SKM-1 treated with dmso at 0.1 percent for 144 hours (cell line): ENCODE data around the gene UBE2E2.
"Not testable (repeated sequence)": the region's sequence is repeated elsewhere in the genome, so short reads cannot be mapped to it uniquely, and the experiment has no call there.

Experiments used
- DNase-seq: peaks from one replicate; lab custom pipeline; 2025; ENCODE audit not compliant: unreplicated experiment; lab: John Stamatoyannopoulos, UW

UBE2E2 gene

DNA sequence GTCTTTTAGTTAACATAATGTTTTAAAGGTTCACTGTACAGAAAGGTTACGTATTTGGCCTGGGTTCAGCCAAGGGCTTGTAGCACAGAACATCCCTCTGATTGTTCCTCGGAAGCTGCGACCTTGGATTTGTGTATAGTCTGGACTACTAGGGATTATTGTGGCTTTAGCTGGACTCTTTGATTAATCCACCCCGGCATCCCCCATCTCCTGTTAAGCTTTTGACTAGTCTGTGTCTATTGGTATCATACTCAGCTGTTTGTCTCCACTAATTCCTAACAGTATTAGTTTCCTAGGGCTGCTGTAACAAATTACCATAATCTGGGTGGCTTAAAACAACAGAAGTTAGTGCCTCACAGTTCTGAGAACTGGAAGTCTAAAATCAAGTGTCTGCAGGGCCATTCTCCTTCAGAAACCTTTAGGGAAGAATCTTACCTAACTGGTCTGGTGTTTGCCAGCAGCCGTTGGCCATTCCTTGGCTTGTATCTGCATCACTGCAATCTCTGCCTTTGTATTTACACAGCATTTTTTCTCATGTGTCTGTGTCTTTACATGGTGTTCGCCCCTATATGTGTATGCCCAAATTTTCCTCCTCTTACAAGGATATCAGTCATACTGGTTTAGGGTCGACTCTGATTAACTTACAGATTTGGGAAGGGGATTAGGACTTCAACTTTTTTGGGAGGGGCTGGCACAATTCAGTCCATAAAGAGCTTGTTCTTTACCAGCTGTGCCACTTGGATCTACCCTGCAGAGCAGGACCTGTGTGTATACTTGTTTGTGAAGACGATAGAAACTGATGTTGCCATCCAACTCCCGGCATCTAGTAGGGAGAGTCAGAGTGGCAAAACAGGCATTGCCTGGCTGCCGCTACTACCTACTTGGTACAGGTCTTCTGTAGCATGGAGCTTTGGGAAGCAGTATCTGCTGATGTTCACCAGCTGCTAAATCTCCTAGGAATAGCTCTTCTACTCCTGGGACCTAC is 117.8 kb downstream of the UBE2E2 start:
- no peak for DNase-seq

DNA sequence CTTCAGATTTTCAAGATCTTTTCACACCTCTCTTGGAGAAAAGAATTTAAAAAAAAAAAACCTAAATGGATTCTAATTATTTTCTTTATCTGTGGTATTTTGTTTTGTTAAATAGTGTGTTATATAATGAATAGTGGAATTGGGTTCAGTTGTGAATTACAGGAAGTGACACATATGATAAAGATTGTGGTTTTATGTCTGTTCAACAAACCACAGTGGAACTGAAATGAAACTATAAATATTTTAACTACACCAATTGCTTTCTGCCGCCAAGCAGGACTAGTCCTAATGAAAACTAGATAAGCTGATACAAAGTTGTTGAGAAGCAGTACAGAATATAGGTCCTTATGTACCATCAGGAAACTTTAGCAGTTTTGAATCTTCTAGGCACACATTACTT is 121.6 kb downstream of the UBE2E2 start:
- DNase-seq = no peak

DNA sequence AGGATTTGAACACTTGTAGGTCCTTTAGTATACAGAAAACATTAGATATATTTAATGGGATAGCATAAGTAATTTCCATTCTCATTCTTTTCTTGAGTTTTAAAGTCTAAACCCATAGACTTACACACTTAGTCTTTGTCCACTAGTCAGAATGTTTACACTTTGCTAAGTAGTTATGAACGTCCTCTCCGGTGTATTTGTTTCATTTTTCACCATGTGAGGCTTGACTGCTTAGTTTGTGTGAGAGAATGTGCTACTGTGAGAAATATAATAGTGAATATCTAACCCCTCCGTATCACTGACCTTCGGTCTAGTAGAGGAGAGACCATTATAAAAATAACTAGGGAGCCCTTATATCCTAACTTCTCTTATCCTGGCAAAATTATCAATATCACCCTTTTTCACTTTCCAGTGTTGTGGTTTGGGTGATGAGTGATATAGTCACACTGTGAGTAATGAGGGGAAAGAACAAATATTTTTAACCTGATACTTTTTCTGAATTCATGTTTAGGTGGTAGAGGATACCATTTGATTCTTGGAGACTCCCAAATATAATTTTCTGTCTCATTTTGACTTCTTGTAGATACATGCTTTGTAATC is 122.4 kb downstream of the UBE2E2 start:
- no peak for DNase-seq

DNA sequence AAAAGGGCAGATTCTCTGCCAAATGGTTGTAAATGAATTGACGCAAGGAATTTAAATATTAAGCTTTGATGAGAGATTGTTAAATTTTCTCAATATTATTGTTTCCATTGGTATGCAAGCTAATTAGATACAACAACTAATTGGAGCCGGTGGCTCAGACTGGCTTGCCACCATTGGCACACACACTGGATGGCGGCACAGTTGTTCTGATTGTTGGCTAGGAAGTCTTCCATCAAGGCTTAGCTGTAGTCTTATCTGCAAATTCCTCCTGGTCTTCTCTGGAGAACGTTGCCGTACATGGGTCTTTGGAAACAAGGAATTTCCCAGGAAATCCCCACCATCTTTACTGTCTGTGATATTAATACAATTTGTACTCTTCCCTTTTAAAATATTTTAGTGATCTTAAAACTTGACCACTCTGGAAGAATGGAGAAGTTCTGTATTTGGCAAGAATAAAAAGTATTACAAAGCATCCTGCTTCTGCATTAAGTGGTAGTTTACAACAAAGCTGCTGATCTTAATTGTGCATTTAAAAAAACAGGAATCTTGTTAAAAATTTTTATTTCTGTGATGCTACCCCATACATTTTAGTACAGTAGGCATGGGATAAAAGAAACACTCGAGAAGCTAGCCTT is 126.5 kb downstream of the UBE2E2 start:
- no peak for DNase-seq

DNA sequence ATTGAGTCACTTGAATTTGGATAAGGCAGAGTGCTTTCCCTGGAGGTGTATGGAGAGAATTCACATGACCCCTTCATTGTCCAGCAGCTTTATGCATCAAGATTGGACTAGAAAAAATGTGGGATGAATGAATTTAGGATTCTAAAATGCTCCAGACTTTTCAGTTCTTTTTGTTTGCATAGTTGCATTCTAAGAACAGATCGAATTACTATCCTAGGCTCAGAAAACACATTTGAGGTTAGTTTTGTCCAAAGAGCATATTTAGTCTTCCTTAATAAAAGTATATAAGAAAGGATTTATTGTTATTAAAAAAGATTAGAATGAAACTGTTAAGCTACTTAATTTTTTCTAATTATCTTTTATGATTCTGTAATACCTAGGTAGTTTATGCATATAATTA is 127.4 kb downstream of the UBE2E2 start:
- DNase-seq = no peak

DNA sequence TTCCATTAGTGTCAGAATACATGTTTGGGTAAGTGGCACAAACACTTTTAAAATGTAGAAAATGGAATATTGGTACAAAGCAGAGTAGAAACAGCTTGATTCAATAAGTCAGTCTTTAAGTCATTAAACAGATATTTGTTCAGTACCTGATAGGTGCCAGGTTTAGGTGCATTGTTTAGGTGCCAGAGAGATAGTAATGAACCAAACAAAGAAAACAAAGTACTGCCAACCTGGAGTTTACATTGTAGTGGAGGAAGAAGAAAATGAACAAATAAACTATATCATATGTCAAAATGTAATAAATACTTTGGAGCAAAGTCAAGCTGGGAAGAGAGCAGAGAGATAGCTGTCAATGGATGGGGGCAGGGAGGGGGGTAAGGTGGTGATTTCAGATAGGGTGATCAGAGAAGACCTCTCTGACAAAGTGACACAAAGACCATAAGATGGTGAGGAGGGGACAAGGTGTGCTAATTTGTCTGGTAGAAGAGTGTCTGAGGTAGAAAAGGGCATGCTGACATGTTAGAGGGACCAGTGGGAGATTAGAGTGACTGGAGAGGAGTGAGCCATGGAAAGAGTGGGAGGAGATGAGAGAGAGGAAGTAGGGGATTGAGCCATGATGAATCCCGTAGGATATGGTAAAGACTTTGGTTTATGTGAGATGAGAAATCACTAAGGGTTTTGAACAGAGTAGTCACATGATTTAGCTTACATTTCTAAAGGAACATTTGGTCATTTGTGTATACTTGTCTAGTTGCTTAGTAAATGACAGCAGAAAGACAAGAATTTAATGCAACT is 128.2 kb downstream of the UBE2E2 start:
- DNase-seq = no peak

DNA sequence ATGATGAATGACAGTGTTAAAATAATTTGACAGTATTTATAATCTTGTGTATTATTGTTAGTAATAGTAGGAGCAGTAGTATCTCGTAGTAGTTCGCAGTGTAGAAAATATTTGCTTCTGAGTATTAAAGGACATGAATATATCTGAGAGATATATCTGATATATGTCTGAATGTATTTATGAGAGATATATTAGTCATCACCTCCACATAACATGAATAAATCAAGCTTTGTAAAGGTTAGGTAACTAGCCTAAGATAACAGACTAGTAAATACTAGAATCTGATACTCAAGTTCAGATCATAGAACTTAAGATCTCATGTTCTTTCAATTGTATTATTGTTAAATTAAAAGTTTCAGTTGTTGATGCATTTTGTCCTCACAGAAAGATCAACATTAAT is 130.5 kb downstream of the UBE2E2 start:
- no peak for DNase-seq

DNA sequence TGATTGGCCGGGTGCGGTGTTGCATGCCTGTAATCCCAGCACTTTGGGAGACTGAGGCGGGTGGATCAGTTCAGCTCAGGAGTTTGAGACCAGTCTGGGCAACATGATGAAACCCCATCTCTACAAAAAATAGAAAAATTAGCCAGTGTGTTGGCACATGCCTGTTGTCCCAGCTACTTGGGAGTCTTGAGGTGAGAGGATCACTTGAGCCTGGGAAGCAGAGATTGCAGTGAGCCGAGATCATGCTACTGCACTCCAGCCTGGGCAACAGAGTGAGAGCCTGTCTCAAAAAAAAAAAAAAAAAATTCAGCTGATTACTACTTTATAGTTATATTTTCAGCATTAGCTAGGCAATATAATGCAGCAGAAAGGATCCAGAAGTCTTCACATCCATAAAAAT is 133.7 kb downstream of the UBE2E2 start:
- not testable (repeated sequence) for DNase-seq

DNA sequence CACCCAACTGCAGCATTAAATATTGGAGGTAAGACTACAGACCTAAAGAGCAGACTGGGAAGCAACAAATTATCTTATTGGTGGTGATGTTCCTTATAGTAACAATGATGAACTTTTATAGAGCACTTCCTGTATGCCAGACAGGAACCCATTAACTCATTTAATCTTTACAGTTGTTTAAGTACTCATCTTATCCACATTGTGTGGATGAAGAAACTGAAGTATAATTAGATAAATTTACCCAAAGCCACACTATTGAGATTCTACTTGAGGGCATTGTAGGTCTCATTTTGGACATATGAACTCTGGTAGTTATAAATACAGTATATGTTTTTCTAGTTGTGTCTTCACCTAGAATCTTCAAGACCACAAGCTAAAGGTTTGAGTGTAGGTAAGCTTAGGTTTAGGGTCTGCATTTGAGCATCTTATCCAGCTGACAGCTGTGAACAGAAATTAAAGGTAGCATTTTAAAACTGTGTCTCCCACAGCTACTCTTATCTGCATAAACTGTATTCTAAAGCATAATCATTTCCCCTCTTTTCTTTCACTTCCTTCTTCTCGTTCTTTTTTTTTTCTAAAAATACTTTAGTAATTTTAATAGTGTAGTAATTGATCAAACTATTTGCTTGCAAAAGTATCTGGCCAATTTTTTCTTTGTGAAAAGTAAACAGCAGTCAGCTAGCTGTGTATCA is 138.2 kb downstream of the UBE2E2 start:
- DNase-seq = no peak

DNA sequence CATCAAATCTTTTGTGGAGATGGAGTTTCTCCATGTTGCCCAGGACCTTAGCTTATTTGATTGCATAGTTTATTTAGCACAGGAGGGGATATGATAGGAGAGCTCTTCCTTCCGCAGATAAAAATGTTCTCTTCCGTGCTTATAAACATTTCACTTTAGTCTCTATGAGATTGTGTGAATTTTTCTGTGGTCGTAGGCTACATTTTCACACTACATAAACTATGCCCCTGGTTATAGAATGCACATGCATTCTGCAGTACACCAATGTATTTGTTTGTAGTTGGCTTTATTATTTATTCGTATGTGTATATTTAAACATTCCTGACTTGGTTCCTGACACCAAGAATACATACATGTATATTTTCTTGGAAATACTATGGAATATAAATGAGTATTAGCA is 139.2 kb downstream of the UBE2E2 start:
- DNase-seq = no peak

DNA sequence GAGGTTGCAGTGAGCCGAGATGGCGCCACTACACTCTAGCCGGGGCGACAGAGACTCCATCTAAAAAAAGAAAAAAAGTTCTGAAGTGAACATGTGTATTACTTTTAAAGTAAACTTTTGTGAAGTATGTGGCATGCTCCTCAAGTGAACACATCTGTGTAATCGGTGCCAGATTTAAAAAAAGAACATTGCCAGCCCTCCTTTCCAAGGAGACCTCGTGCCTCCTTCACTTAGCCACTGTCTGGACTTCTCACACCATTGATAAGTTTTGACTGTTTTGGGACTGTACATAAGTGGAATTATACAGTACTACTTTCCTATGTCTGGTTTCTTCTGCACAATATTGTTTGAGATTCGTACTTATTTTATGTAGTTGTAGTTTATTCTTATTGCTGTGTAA is 140.4 kb downstream of the UBE2E2 start:
- no peak for DNase-seq

DNA sequence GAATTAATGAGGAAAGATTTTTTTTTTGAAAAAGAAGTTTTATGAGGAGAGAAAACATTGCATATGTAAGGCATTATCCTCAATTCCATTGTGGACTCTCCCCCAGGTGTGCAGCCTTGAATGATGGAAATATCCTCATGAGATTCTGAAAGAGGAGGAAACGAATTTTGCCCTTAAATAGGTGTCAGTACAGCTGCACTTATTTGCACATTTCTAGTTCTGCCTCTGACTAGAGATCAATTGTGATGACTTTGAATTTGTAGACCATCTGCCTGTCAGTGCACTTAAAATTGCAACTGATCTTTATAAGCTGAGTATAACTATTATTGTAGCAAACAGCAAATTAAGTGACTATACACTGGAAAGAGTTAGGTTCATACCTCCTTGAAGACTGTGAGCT is 141.8 kb downstream of the UBE2E2 start:
- no peak for DNase-seq

DNA sequence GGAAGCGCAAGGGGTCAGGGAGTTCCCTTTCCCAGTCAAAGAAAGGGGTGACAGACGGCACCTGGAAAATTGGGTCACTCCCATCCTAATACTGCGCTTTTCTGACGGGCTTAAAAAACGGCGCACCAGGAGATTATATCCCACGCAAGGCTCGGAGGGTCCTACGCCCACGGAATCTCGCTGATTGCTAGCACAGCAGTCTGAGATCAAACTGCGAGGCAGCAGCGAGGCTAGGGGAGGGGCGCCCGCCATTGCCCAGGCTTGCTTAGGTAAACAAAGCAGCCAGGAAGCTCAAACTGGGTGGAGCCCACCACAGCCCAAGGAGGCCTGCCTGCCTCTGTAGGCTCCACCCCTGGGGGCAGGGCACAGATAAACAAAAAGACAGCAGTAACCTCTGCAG is 146.3 kb downstream of the UBE2E2 start:
- not testable (repeated sequence) for DNase-seq

DNA sequence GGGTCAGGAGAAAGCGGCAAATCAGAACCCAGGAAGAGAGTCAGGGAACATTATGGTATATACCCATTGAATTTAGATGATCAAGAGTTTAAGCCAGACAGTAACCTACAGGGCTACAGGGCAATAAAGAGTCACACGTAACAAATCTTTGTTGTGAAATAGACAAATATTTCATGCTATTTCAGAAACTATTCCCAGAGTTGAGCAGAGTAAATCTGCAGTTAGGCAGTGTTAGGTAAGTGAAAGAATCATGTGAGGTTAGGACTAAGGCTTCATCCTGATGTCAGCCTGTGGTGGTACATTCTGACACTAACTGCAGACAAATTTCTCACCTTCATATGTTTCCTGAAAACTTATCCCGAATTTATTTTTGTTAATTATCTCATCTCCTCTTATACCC is 153.0 kb downstream of the UBE2E2 start:
- no peak for DNase-seq

DNA sequence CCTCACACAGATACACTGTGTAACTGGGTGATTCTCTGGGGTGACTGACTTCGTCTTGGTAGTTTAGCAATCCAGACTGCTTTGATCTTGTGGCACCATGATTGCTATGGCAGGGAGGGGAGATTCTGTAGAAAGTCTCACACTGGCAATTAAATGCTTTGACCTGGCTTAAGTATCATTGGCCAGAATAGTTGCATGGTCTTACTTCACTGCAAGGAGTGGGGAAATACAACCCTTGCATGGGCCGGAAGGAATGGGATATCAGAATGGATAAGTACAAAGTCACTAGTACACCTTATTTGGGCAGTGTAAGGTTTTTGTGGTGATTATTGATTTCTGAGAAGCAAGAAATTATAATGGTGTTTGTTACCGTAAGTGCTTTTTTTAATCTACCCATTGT is 153.8 kb downstream of the UBE2E2 start:
- no peak for DNase-seq

DNA sequence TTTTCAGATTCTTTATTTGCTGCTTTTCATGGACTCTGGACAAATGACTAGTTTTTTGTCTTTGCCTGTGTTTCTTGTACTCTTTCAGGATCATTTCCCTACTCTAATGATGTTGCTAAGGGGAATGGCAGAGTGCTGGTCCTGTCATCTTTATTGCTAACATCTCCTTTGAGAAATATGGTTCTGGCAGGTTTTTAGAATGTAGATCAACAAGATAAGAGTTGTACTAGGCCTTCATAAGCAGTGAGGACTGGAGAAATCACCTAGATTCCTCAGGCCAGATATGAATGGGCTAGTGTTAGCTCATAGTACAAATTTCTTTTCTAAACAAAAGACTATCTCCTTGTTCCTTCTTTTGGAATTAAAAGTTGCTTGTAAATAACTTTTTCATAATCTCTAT is 156.0 kb downstream of the UBE2E2 start:
- no peak for DNase-seq

DNA sequence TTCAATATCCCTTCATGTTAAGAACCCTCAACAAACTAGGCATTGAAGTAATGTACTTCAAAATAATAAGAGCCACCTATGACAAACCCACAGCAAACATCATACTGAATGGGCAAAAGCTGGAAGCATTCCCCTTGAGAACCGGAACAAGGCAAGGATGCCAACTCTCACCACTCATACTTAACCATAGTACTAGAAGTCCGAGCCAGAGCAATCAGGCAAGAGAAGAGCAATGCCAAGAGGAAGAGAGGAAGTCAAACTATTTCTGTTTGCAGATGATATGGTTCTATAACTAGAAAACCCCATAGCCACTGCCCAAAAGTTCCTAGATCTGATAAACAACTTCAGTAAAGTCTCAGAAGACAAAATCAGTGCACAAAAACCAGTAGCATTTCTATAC is 161.9 kb downstream of the UBE2E2 start:
- DNase-seq = no peak

DNA sequence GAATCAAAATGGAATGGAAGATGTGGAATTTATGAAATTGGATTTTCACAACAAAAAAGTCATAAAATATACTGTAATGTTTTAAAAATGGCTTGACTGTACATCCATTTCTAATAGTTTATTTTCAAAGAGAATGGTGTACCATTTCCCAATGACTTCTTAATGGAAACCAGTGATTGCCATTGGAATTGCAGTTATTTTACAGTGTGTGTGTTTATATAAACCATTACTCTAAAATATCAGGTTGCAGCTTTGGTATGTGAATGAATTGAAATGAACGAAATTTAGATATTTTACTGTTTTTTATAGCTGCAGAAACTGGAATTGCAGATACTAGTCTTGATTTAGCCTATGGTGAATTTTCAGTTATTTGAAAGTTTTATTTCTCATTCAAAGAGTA is 165.6 kb downstream of the UBE2E2 start:
- DNase-seq = no peak

DNA sequence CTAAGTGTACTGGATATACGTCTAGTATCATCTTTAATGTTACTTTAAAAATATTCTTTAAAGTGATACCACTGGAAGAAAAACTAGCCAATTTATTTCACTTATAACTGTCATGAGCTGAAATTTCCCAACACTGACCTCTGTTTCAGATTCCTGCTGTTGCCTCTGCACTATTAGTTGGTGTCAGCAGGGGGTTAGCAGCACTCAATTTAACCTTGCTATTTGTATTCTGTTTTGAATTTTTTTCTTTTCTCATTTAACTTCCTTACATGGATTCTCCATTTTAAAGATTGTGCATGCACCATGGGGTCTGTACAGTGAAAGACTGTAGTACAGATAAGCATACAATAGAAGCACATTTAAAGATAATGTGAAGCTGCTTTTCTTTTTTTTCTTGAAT is 169.2 kb downstream of the UBE2E2 start:
- DNase-seq = no peak

DNA sequence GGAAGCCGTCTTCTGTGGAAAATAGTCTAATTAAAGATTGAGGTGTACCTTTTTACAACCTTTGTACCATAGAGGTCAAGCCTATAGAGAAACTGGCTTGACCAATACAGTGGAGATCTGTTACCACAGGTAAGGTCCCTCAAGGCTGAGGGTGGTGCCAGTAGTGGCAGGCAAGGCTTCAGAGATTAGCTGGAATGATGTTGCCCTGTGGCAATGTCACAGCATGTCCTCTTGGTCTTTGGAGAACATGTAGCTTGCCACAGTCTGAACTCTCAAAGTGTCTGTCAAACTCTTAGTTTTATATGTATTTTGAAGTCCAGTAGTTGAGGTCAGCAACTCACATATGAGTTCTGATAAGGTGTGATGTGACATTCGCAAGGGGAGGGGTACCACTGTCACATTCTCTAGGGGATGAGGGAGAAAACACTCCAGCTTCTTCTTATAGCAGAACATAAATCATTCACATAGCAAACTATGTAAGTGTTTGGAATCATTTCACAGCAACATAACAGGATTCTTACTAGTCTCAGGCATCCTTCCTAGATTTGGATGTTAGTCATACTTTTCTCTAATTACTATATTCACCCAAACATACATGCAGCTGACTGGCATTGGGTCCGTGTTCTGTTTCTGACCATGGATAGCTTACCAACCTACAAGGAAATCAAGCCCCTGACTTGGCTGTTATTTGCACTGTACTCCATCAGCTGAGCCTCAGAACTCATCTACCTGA is 173.6 kb downstream of the UBE2E2 start:
- no peak for DNase-seq
